SK-N-SH treated with all-trans-retinoic acid at 6 μM for 48 hours (cell line): ENCODE results near the gene TBC1D26.

Experiments
- ARNTL ChIP-seq: fragments of 450-650 bp; formaldehyde crosslinking; IDR thresholded peaks from 2 replicates; pipeline ENCODE4 v1.5.0; 2020; ENCODE audit warnings: low read depth, mild to moderate bottlenecking, moderate library complexity, borderline replicate concordance
- ZFP3 ChIP-seq: fragments of 250-450 bp; sonication (Bioruptor Pico); IDR thresholded peaks from 2 replicates; pipeline ENCODE4 v1.5.0; 2020; ENCODE audit warnings: mild to moderate bottlenecking, moderate library complexity

- no peak for TF ChIP-seq ZFP3 (CRISPR knock-in tag)
- TF ChIP-seq ARNTL, result no peak
These were observed 47.0 kb downstream of the TBC1D26 start for GRCh38 chr17:15779119-15779518.
